Activated CD4-positive, alpha-beta T cell treated with anti-CD3 and anti-CD28 coated beads for 24 hours (primary cell): ENCODE data around the gene NEDD4L.

Experiments
- DNase-seq, 2 donors: peaks; one replicate each; pipeline ENCODE4 v3.0.0-alpha.2; 2020; ENCODE audit warnings: low read depth in 2 of 2

The NEDD4L gene

DNA sequence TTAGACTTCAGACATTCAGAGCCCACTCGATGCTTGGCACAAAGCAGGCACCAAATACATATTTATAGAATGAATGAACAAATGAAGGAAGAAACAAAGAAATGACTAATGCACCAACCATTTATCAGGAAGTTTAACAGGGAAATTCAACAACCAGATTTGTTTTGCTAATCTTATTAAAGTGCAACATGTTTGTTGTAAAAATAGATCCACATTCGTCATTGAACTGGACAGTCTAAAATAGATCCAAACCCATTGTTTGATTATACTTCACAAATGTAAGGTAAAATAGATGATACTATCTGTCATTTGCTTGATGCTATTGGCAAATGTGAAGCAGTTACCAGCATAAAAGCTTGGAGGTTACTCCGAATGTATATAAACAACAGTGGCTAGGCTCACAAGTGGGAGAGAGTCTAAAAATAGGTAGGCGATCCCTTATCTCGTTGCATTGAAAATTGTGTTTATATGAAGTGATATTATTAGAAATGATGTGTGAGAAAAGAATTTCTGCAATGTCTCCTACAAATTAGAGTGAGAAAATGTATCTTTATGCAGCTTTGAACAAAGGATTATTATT lies 246.2 kb downstream of the NEDD4L start:
- no peak for DNase-seq

GRCh38 chr18:58291131-58291530 lies 247.1 kb downstream of the NEDD4L start:
- no peak for DNase-seq

DNA sequence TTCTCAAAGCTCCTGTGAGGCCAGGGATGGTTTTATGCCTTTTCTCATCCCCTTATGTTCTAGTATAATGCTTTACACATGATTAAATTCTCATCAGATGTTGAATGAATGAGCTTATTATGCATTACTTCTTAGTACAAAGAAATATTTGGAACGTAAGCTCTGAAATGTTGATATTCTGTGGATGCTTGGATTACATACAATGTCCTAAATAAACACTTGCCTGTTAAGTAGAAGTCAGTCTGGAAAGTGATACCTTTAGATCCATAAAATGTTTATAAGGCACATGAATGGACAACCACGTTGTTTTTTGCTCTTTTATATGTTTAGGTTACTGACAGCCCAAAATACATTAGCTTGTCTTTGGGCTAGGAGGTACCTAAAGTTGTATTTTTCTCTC lies 248.6 kb downstream of the NEDD4L start:
- no peak for DNase-seq

DNA sequence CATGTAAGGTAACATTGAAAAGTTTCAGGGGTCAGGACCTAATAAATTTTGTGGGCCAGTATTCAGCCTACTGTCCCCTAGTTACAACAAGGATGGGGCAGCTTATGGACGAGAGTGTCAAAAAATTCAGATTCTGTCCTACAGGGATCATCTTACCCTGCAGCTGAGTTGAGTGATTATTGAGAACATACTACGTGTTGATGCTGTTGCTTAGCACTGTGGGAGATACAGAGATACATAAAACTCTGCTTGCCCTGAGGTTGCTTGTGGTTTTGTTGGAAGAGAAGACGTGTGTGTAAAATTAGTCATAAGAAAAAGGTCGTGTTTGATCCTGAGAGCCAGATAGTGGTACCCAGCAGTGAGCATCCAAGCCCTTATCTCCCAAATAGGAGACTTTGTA lies 253.2 kb downstream of the NEDD4L start:
- DNase-seq = no peak

- no peak for DNase-seq
Observed at GRCh38 chr18:58298251-58299134, 254.5 kb downstream of the NEDD4L start.

- no peak for DNase-seq
Observed at GRCh38 chr18:58299135-58299473, 255.1 kb downstream of the NEDD4L start.

DNA sequence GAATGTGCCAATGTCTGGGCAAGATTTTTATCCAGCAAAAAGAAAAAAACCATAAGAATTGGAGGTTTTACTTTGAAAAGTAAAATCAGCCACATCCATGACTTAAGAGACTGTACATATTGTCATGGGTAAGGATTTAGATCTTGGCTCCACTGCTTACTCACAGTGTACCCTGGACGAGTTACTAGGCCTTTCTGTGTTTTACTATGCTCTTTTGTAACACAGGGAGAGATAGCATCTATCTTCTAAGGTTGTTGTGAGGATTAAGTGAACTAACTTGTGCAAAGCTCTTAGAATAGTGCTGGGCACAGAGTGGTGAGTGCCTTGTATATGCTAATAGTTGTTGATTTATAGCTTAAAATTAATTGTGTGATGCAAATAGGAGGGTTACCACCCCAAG lies 255.9 kb downstream of the NEDD4L start:
- DNase-seq = no peak

GRCh38 chr18:58300867-58301266 lies 256.8 kb downstream of the NEDD4L start:
- no peak for DNase-seq

DNA sequence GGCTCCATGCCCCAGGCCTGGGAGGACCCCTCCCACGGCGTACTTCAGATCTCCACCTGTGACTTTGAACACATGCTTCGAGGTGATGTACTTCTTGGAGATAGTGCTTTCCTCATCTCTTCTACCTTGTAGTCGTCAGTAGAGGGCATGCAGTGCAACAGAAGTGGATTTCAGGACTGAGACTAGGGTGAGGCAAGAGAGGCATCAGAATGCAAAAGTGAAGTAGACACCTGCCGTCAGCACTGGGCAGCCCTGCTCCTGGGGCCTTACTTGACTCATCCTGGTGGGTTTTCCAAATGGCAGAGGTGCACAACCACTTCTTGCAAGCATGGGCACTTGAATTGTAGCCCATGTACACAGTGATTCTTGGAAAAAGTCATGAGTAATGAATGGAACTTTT lies 258.8 kb downstream of the NEDD4L start:
- no peak for DNase-seq

DNA sequence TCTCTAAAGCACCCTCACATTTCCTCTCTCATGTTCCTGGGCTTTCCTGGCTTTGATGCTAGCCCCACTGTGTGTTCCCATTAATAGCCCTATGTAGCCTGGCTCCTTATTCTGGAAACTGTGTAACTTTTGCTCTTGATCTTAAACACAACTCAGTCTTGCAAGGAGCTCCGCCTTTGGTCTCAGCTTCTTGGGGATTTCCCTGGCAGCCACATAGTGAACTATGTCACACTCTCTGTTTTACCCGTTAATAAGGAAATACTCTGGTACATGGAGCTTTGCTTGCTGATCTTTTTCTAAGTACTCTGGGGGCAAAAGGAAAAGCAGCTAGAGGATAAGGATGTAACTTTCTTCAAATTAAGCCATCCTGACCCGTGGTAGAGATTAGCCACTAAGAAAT lies 259.3 kb downstream of the NEDD4L start:
- no peak for DNase-seq

GRCh38 chr18:58305792-58306191 lies 261.8 kb downstream of the NEDD4L start:
- no peak for DNase-seq

- no peak for DNase-seq
Observed at GRCh38 chr18:58307441-58307840, 263.4 kb downstream of the NEDD4L start.

GRCh38 chr18:58308463-58308862 lies 264.4 kb downstream of the NEDD4L start:
- DNase-seq = no peak

DNA sequence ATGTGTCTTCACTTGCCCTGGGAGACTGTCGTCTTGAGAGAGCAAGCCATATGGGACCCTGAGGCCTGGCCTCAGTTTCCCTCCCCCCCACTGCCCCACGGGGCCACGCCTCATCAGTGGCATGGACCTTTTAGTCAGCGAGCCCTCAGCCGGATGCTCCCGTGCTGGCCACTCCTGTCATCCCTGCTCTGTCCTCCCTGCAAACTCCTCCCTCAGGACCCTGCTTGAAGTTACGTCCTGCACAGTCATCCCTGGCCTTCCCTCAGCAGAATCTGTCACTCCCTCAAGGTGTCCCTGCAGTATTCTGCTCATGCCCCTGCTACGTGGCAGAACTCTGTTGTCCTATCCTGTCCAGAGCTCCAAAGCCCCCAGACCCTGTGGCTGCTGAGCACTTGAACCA lies 265.1 kb downstream of the NEDD4L start:
- DNase-seq = no peak

DNA sequence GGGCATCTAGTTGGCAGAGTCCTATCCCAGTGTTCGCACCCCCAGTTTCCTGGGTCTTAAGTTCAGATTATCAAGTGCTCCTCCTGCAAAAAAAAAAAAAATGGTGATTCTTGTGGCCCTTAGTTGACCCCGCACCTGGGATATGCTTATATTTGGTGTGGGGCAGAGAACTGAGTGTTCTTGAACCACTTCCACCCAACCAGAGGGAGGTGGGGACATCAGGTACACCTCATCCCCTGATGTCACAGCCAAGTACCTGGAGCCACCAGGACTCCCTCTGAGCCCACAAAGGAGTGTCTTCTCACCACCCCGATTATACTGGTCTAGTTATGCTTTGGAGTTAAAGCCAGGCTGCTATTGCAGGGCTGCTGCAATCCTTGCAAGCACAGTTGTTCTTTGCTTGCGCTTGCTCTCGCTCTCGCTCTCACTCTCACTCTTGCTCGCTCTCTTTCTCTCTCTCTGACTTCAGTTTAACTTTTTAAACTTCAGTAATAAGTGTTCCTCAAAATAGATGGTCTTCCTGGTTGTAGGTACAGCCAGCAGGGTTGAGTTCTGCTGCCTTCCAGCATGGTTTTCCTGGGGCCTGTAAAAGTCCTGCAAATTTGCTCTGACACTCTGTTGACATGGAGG lies 265.7 kb downstream of the NEDD4L start:
- no peak for DNase-seq

- peak in 1 of 2 donors; percentile 30 for DNase-seq
Observed at GRCh38 chr18:58310517-58310916, 266.5 kb downstream of the NEDD4L start.

DNA sequence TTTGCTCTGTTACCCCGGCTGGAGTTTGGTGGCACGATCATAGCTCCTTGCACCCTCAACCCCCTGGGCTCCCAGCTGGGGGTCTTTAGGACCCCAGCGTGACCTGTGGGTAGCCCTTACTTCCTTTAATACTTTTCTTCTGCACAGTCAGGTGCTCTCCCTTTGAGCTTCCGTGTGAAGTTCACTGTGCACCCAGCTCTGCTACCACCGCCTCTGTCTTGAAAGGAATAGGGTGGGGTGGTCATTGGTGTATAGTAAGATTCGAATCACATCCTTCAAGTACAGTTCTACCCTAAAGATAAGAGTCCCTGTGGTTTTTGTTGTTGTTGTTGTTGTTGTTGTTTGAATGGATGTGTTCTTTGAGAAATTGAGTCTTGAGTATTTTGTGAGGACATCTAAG lies 267.4 kb downstream of the NEDD4L start:
- no peak for DNase-seq

DNA sequence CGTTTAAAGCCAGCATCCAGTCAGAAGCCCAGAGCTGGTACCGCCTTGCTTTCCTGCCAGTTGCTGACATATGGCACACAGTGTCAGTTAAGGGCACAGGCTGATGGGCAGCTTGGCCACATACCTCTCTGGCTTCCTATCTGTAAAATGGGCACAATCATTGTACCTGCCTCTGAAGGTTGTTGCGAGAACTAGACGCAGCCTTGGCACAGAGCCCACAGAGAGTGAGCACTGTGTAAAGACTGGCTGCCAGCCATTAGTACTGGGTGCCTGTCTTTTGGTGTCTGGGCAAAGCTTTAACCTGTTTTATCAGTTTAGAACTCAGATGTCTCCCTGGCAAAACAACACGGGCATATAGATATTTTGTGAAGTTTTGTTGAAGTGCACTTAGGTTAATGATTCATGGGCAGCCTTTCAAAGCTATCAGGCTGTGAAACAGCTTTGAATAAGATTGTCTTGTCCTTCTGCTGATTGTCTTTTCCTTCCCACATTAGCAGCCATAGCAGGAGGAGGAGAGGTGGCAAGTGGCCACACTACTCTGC lies 269.5 kb downstream of the NEDD4L start:
- DNase-seq = no peak

GRCh38 chr18:58314284-58314683 lies 270.3 kb downstream of the NEDD4L start:
- DNase-seq = no peak

DNA sequence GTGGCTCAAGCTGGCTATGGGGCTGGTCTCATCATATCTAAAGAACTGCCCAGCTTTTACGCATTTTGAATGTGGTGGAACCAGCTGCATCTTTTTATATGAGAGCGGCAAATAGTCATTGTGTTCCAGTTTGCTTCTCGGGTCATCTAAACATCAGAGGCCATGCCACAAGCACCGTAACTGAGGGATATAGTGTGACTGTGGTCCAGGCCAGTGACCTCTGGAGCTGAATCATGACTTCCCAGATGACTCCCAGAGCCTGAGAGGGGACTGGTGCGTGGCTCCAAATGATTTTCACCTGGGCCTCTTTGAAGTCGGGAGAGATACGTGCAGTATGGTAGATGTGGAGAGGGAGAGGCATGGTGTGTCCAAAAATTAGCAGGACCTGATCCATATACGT lies 271.0 kb downstream of the NEDD4L start:
- no peak for DNase-seq

GRCh38 chr18:58315739-58316215 lies 271.8 kb downstream of the NEDD4L start:
- DNase-seq = no peak
